ENCODE data around the gene PBX3.
"Not testable (repeated sequence)": the region's sequence is repeated elsewhere in the genome, so short reads cannot be mapped to it uniquely, and the experiment has no call there.

GRCh38 chr9:125823874-125824406 lies 76.8 kb downstream of the PBX3 start:
- TF ChIP-seq TBL1XR1 (IDR thresholded peaks at IDR 0.05; ENCODE audit: low read length in 2 of 2); ATF6 (CRISPR knock-in tag; IDR thresholded peaks at IDR 0.05); U2AF2 (optimal IDR thresholded peaks at IDR 0.05; ENCODE audit: low read depth, low read length); SIN3A (IDR thresholded peaks at IDR 0.05; ENCODE audit: borderline replicate concordance in 2 of 2, control insufficient read depth in 1 of 2, low read depth in 2 of 2, low read length in 2 of 2); TCF3 (CRISPR knock-in tag; IDR thresholded peaks at IDR 0.05); RNF2 (IDR thresholded peaks at IDR 0.05); ZNF318 (IDR thresholded peaks at IDR 0.05; ENCODE audit: borderline replicate concordance in 1 of 2, low read depth in 1 of 2); GMEB1 (CRISPR knock-in tag; IDR thresholded peaks at IDR 0.05); SMAD1 (IDR thresholded peaks at IDR 0.05; ENCODE audit: low read depth, low read length, partially characterized antibody): not testable (repeated sequence)
